OCI-LY3 (cell line): ENCODE results near the gene RFX3.

Experiments
- EZH2phosphoT487 ChIP-seq: fragments of 200-600 bp; shearing (Covaris generic); IDR thresholded peaks from 2 replicates; pipeline ENCODE4 v1.6.1; 2018; ENCODE audit warnings: antibody characterized with exemption, mixed run types, low read depth
- TF ChIP-seq, protein P1 (sequence below): fragments of 200-600, 300-600 bp; sonication (generic); IDR thresholded peaks from 2 replicates; pipeline ENCODE4 v1.5.1; 2014; ENCODE audit warnings: antibody characterized with exemption, low read length, low read depth

DNA sequence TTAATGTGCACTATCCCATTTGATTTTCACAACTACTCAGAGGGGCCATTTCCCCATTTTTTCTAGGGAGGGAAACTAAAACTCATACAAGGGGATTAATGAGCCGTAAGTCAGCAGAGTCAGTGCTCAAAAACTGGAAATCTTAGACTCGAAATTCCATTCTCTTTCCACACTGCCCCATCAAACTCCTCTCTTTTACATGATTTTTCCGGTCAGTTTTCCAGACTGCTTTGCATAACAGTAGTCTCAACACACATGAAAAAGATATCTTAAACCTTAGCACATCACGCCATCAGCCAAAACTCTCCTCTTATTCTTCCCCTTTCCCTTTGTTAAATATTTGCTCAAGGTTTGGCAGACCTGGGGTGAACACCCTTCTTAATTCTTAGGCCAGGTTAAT, 332.0 kb downstream of the RFX3 start:
- TF ChIP-seq, protein P1, sequence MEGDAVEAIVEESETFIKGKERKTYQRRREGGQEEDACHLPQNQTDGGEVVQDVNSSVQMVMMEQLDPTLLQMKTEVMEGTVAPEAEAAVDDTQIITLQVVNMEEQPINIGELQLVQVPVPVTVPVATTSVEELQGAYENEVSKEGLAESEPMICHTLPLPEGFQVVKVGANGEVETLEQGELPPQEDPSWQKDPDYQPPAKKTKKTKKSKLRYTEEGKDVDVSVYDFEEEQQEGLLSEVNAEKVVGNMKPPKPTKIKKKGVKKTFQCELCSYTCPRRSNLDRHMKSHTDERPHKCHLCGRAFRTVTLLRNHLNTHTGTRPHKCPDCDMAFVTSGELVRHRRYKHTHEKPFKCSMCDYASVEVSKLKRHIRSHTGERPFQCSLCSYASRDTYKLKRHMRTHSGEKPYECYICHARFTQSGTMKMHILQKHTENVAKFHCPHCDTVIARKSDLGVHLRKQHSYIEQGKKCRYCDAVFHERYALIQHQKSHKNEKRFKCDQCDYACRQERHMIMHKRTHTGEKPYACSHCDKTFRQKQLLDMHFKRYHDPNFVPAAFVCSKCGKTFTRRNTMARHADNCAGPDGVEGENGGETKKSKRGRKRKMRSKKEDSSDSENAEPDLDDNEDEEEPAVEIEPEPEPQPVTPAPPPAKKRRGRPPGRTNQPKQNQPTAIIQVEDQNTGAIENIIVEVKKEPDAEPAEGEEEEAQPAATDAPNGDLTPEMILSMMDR, result no peak
- no peak for TF ChIP-seq EZH2phosphoT487
